HEK293 (cell line): ENCODE data around the gene TIMM13.
"Not testable (repeated sequence)": the region's sequence is repeated elsewhere in the genome, so short reads cannot be mapped to it uniquely, and the experiment has no call there.

Experiments used
- CTCF ChIA-PET: fragments of 350-600 bp; formaldehyde crosslinking; extraction: SDS; loops from one replicate; lab custom pipeline; 2021; ENCODE audit warnings: antibody characterized with exemption; lab: Yijun Ruan, JAX
- POLR2A ChIA-PET: fragments of 300-600 bp; formaldehyde crosslinking; extraction: SDS; loops from one replicate; lab custom pipeline; 2020; ENCODE audit warnings: antibody characterized with exemption, inconsistent platforms; lab: Yijun Ruan, JAX
- H3K27ac ChIP-seq: fragments of 200-500 bp; sonication (Bioruptor generic); 2 replicates; pipeline ENCODE4 v1.5.1; 2014; ENCODE audit warnings: low read depth, low read length, control low read depth, inconsistent platforms; ENCODE audit errors: extremely low read depth
- H3K36me3 ChIP-seq, 2 experiments: fragments of 200-500 bp in 1 of 2; sonication (Bioruptor generic) in 1 of 2; 1 replicate in 1 of 2; 2 replicates in 1 of 2; pipeline ENCODE4 v1.5.1; 2014 to 2017; ENCODE audit warnings: inconsistent platforms in 2 of 2, low read length in 2 of 2; ENCODE audit not compliant: control insufficient read depth in 2 of 2, insufficient read depth in 1 of 2
- H3K4me1 ChIP-seq: fragments of 200-500 bp; sonication (Bioruptor generic); 2 replicates; pipeline ENCODE4 v1.5.1; 2014; ENCODE audit warnings: mild to moderate bottlenecking, low read length, inconsistent platforms; ENCODE audit not compliant: control insufficient read depth, insufficient read depth
- H3K4me3 ChIP-seq: 2 replicates; pipeline ENCODE4 v1.5.1; 2011; ENCODE audit warnings: low read depth, mild to moderate bottlenecking, control low read depth, low read length, moderate library complexity
- H3K9me3 ChIP-seq: fragments of 200-500 bp; sonication (Bioruptor generic); 2 replicates; pipeline ENCODE4 v1.5.1; 2014; ENCODE audit warnings: low read depth, low read length, inconsistent platforms; ENCODE audit not compliant: control insufficient read depth, insufficient read depth
- GLIS1 ChIP-seq: fragments of 450-650 bp; formaldehyde crosslinking; IDR thresholded peaks from 2 replicates; pipeline ENCODE4 v1.5.1; 2016; ENCODE audit warnings: missing biosample characterization, missing genetic modification characterization
- PRDM10 ChIP-seq: fragments of 450-650 bp; formaldehyde crosslinking; IDR thresholded peaks from 2 replicates; pipeline ENCODE4 v1.5.1; 2016; ENCODE audit warnings: missing biosample characterization, missing genetic modification characterization
- SP2 ChIP-seq: fragments of 450-650 bp; formaldehyde crosslinking; IDR thresholded peaks from 2 replicates; pipeline ENCODE4 v1.5.1; 2016; ENCODE audit warnings: missing biosample characterization, missing genetic modification characterization
- ZNF140 ChIP-seq: fragments of 450-650 bp; formaldehyde crosslinking; IDR thresholded peaks from 2 replicates; pipeline ENCODE4 v1.5.1; 2016; ENCODE audit warnings: missing biosample characterization, missing genetic modification characterization
- ZNF2 ChIP-seq: fragments of 450-650 bp; formaldehyde crosslinking; IDR thresholded peaks from 2 replicates; pipeline ENCODE4 v1.5.1; 2016; ENCODE audit warnings: missing biosample characterization, missing genetic modification characterization
- ZNF416 ChIP-seq: fragments of 450-650 bp; formaldehyde crosslinking; IDR thresholded peaks from 2 replicates; pipeline ENCODE4 v1.5.1; 2016; ENCODE audit warnings: missing biosample characterization, missing genetic modification characterization
- ZNF561 ChIP-seq: fragments of 450-650 bp; IDR thresholded peaks from 2 replicates; pipeline ENCODE4 v1.5.1; 2018; ENCODE audit warnings: missing biosample characterization, missing genetic modification characterization, borderline replicate concordance
- ZNF654 ChIP-seq: fragments of 450-650 bp; formaldehyde crosslinking; IDR thresholded peaks from 2 replicates; pipeline ENCODE4 v1.5.1; 2016; ENCODE audit warnings: low read depth, missing biosample characterization, missing genetic modification characterization
- ZNF677 ChIP-seq: fragments of 450-650 bp; IDR thresholded peaks from 2 replicates; pipeline ENCODE4 v1.5.0; 2018; ENCODE audit warnings: missing biosample characterization, mild to moderate bottlenecking, missing genetic modification characterization, moderate library complexity
- ZSCAN30 ChIP-seq: fragments of 450-650 bp; IDR thresholded peaks from 2 replicates; pipeline ENCODE4 v1.5.1; 2018; ENCODE audit warnings: missing biosample characterization, mild to moderate bottlenecking, missing genetic modification characterization, moderate library complexity
- TF ChIP-seq, protein P1 (sequence below): fragments of 450-650 bp; formaldehyde crosslinking; IDR thresholded peaks from 2 replicates; pipeline ENCODE4 v1.5.1; 2016; ENCODE audit warnings: missing biosample characterization, missing genetic modification characterization
- TF ChIP-seq, protein P2 (sequence below): fragments of 450-650 bp; formaldehyde crosslinking; IDR thresholded peaks from 2 replicates; pipeline ENCODE4 v1.5.1; 2016; ENCODE audit warnings: missing biosample characterization, missing genetic modification characterization
- TF ChIP-seq, protein P3 (sequence below): fragments of 450-650 bp; formaldehyde crosslinking; IDR thresholded peaks from 2 replicates; pipeline ENCODE4 v1.5.1; 2016; ENCODE audit warnings: missing biosample characterization, missing genetic modification characterization
- TF ChIP-seq, protein P4 (sequence below): fragments of 450-650 bp; formaldehyde crosslinking; IDR thresholded peaks from 2 replicates; pipeline ENCODE4 v1.5.1; 2017; ENCODE audit warnings: missing biosample characterization, missing genetic modification characterization
- TF ChIP-seq, protein P5 (sequence below): fragments of 450-650 bp; formaldehyde crosslinking; IDR thresholded peaks from 2 replicates; pipeline ENCODE4 v1.5.1; 2016; ENCODE audit warnings: missing biosample characterization, missing genetic modification characterization
- TF ChIP-seq, protein P6 (sequence below): fragments of 450-650 bp; formaldehyde crosslinking; IDR thresholded peaks from 2 replicates; pipeline ENCODE4 v1.5.1; 2017; ENCODE audit warnings: missing biosample characterization, missing genetic modification characterization

TIMM13 gene

GRCh38 chr19:2392899-2393298 lies 34.5 kb downstream of the TIMM13 start:
- H3K36me3 ChIP-seq, H3K27ac ChIP-seq, H3K4me1 ChIP-seq, H3K4me3 ChIP-seq, H3K9me3 ChIP-seq: not testable (repeated sequence)
- CTCF ChIA-PET: interaction anchor here (0.9 to 3.9 kb wide), 7 partner anchors 17 to 237 kb away, joined by 3 to 25 read pairs (median 3); no protein-coding TSS in a partner anchor
- POLR2A ChIA-PET: interaction anchor here (0.8 to 1.0 kb wide), 2 partner anchors 83 to 118 kb away, joined by 3 to 5 read pairs; partner anchors contain the start of gene GADD45B
- peak; percentile 59 for TF ChIP-seq SP2 (tag by site-specific recombination)

- POLR2A ChIA-PET: interaction anchor here (0.6 to 1.0 kb wide), 3 partner anchors 84 to 187 kb away, joined by 3 to 5 read pairs (median 3); partner anchors contain the start of gene GADD45B
- Histone ChIP-seq H3K9me3 (no peaks in the 10 kb centered on the region), H3K27ac (no peak overlapping the region), H3K36me3 (no peaks in the 10 kb centered on the region), H3K4me3 (no peak overlapping the region), H3K4me1 (no peaks in the 10 kb centered on the region)
- no peak for TF ChIP-seq ZNF561
- no peak for TF ChIP-seq ZNF677
- TF ChIP-seq ZSCAN30 (tag by site-specific recombination): no peak
- CTCF ChIA-PET: interaction anchor here (0.6 to 3.9 kb wide), 7 partner anchors 117 to 236 kb away, joined by 3 to 25 read pairs (median 4); no protein-coding TSS in a partner anchor
Measured at GRCh38 chr19:2392366-2392765, 35.0 kb downstream of the TIMM13 start.

DNA sequence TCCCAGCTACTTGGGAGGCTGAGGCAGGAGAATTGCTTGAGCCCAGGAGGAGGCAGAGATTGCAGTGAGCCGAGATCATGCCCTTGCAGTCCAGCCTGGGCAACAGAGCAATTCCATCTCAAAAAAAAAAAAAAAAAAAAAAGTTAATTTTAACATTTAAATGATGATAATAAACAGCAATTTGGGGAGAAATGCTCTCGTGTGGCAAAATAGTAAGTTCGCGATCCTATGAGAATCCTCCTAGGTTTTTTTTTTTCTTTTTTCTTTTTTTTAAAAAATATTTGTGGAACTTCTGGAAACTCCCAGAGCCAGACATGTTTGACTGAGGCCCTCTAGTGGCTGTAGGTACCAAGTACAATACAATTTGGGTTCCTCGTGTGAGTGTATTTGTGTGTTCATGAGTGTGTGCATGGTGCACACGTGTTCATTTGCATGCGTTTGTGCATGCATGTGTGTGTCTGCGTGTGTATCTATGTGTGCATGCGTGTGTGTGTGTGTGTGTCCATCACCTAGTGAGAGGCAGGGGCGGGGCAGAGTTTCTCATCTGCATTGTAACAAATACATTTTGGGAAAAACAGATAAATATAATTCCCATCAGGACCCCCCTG lies 36.2 kb downstream of the TIMM13 start:
- POLR2A ChIA-PET: no interaction called here
- TF ChIP-seq, protein P1, sequence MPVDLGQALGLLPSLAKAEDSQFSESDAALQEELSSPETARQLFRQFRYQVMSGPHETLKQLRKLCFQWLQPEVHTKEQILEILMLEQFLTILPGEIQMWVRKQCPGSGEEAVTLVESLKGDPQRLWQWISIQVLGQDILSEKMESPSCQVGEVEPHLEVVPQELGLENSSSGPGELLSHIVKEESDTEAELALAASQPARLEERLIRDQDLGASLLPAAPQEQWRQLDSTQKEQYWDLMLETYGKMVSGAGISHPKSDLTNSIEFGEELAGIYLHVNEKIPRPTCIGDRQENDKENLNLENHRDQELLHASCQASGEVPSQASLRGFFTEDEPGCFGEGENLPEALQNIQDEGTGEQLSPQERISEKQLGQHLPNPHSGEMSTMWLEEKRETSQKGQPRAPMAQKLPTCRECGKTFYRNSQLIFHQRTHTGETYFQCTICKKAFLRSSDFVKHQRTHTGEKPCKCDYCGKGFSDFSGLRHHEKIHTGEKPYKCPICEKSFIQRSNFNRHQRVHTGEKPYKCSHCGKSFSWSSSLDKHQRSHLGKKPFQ (tag by site-specific recombination): 0 out of 2 replicates have a peak, but pooled peaks have one; percentile 44
- TF ChIP-seq, protein P2, sequence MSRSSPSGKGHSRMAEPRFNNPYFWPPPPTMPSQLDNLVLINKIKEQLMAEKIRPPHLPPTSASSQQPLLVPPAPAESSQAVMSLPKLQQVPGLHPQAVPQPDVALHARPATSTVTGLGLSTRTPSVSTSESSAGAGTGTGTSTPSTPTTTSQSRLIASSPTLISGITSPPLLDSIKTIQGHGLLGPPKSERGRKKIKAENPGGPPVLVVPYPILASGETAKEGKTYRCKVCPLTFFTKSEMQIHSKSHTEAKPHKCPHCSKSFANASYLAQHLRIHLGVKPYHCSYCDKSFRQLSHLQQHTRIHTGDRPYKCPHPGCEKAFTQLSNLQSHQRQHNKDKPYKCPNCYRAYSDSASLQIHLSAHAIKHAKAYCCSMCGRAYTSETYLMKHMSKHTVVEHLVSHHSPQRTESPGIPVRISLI (tag by site-specific recombination): peak; percentile 95
- TF ChIP-seq ZNF654: peak; percentile 99
- 0 out of 2 replicates have a peak, but pooled peaks have one; percentile 12 for TF ChIP-seq PRDM10 (tag by site-specific recombination)
- TF ChIP-seq, protein P3, sequence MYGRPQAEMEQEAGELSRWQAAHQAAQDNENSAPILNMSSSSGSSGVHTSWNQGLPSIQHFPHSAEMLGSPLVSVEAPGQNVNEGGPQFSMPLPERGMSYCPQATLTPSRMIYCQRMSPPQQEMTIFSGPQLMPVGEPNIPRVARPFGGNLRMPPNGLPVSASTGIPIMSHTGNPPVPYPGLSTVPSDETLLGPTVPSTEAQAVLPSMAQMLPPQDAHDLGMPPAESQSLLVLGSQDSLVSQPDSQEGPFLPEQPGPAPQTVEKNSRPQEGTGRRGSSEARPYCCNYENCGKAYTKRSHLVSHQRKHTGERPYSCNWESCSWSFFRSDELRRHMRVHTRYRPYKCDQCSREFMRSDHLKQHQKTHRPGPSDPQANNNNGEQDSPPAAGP (tag by site-specific recombination): 0 out of 2 replicates have a peak, but pooled peaks have one; percentile 19
- peak; percentile 36; the same call in 1 of the 2 replicates for TF ChIP-seq ZNF140 (tag by site-specific recombination)
- TF ChIP-seq, protein P4, sequence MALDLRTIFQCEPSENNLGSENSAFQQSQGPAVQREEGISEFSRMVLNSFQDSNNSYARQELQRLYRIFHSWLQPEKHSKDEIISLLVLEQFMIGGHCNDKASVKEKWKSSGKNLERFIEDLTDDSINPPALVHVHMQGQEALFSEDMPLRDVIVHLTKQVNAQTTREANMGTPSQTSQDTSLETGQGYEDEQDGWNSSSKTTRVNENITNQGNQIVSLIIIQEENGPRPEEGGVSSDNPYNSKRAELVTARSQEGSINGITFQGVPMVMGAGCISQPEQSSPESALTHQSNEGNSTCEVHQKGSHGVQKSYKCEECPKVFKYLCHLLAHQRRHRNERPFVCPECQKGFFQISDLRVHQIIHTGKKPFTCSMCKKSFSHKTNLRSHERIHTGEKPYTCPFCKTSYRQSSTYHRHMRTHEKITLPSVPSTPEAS (tag by site-specific recombination): peak; percentile 98
- TF ChIP-seq ZNF416 (tag by site-specific recombination): no peak
- TF ChIP-seq, protein P5, sequence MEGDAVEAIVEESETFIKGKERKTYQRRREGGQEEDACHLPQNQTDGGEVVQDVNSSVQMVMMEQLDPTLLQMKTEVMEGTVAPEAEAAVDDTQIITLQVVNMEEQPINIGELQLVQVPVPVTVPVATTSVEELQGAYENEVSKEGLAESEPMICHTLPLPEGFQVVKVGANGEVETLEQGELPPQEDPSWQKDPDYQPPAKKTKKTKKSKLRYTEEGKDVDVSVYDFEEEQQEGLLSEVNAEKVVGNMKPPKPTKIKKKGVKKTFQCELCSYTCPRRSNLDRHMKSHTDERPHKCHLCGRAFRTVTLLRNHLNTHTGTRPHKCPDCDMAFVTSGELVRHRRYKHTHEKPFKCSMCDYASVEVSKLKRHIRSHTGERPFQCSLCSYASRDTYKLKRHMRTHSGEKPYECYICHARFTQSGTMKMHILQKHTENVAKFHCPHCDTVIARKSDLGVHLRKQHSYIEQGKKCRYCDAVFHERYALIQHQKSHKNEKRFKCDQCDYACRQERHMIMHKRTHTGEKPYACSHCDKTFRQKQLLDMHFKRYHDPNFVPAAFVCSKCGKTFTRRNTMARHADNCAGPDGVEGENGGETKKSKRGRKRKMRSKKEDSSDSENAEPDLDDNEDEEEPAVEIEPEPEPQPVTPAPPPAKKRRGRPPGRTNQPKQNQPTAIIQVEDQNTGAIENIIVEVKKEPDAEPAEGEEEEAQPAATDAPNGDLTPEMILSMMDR (tag by site-specific recombination): peak; percentile 75
- peak; percentile 59; the same call in 1 of the 2 replicates for TF ChIP-seq GLIS1 (tag by site-specific recombination)
- peak; percentile 53; the same call in 1 of the 2 replicates for TF ChIP-seq ZNF2 (tag by site-specific recombination)
- TF ChIP-seq, protein P6, sequence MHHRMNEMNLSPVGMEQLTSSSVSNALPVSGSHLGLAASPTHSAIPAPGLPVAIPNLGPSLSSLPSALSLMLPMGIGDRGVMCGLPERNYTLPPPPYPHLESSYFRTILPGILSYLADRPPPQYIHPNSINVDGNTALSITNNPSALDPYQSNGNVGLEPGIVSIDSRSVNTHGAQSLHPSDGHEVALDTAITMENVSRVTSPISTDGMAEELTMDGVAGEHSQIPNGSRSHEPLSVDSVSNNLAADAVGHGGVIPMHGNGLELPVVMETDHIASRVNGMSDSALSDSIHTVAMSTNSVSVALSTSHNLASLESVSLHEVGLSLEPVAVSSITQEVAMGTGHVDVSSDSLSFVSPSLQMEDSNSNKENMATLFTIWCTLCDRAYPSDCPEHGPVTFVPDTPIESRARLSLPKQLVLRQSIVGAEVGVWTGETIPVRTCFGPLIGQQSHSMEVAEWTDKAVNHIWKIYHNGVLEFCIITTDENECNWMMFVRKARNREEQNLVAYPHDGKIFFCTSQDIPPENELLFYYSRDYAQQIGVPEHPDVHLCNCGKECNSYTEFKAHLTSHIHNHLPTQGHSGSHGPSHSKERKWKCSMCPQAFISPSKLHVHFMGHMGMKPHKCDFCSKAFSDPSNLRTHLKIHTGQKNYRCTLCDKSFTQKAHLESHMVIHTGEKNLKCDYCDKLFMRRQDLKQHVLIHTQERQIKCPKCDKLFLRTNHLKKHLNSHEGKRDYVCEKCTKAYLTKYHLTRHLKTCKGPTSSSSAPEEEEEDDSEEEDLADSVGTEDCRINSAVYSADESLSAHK (tag by site-specific recombination): peak; percentile 69

More for the DNA sequence above, 36.2 kb downstream of the TIMM13 start:
- H3K4me1 ChIP-seq: no peaks in the 10 kb centered on the region
- H3K27ac ChIP-seq: no peak overlapping the region
- CTCF ChIA-PET: interaction anchor here (0.6 to 3.9 kb wide), 7 partner anchors 18 to 239 kb away, joined by 3 to 25 read pairs (median 4); no protein-coding TSS in a partner anchor
- H3K36me3 ChIP-seq: no peaks in the 10 kb centered on the region
- no peaks in the 10 kb centered on the region for H3K9me3 ChIP-seq
- H3K4me3 ChIP-seq: no peak overlapping the region
